SJCRH30 (cell line): ENCODE results near the gene TMEM106C. TPM values are rescaled to one million over a fixed set of nuclear protein-coding genes. Genes with fewer than 3 reads are reported as not detected.

Source experiments
- DNase-seq, 2 experiments: peaks; one replicate each; pipeline ENCODE4 v3.0.0-alpha.2; 2015 to 2020
- H3K27ac ChIP-seq: fragments of 250-450 bp; sonication (Bioruptor Pico); 2 replicates; pipeline ENCODE4 v1.5.1; 2020; ENCODE audit warnings: mild to moderate bottlenecking, moderate library complexity
- H3K27me3 ChIP-seq: fragments of 250-450 bp; sonication (Bioruptor Pico); 2 replicates; pipeline ENCODE4 v1.5.1; 2020; ENCODE audit warnings: mild to moderate bottlenecking, moderate library complexity
- H3K36me3 ChIP-seq: fragments of 250-450 bp; sonication (Bioruptor Pico); 2 replicates; pipeline ENCODE4 v1.5.1; 2020; ENCODE audit warnings: mild to moderate bottlenecking, moderate library complexity
- H3K4me1 ChIP-seq: fragments of 250-450 bp; sonication (Bioruptor Pico); 2 replicates; pipeline ENCODE4 v1.5.1; 2020; ENCODE audit warnings: mild to moderate bottlenecking, moderate library complexity
- H3K4me3 ChIP-seq: fragments of 250-450 bp; sonication (Bioruptor Pico); 2 replicates; pipeline ENCODE4 v1.5.1; 2020; ENCODE audit warnings: mild to moderate bottlenecking, moderate library complexity
- H3K9me3 ChIP-seq: fragments of 250-450 bp; sonication (Bioruptor Pico); replicated peaks from 2 replicates; pipeline ENCODE4 v1.5.1; 2020; ENCODE audit warnings: mild to moderate bottlenecking, moderate library complexity
- total RNA-seq: library from RNA; depleted of rRNA; stranded (reverse); fragments of >200 nt; shearing (Covaris generic); gene quantifications from 2 replicates; pipeline ENCODE4 v1.2.3, GENCODE V29; 2014

Gene TMEM106C
- total RNA-seq, 1 experiment from 2014 or later: 145 TPM

GRCh38 chr12:47980197-47980596, 16.8 kb downstream of the TMEM106C start:
- Histone ChIP-seq H3K4me1 (no peaks in the 10 kb centered on the region), H3K4me3 (no peak overlapping the region), H3K27ac (no peak overlapping the region), H3K9me3 (no peaks in the 10 kb centered on the region), H3K27me3 (no peaks in the 10 kb centered on the region), H3K36me3 (peaks cover 26% of the 10 kb centered on the region)
- DNase-seq: no peak

GRCh38 chr12:47980779-47981495, 17.5 kb downstream of the TMEM106C start:
- no peak for DNase-seq
- H3K4me3 ChIP-seq: no peak overlapping the region

GRCh38 chr12:47981496-47982260, 18.3 kb downstream of the TMEM106C start:
- Histone ChIP-seq H3K27ac (no peak overlapping the region), H3K27me3 (no peaks in the 10 kb centered on the region), H3K4me3 (no peak overlapping the region), H3K4me1 (no peaks in the 10 kb centered on the region), H3K36me3 (peaks cover 21% of the 10 kb centered on the region; the same call in 1 of the 2 replicates), H3K9me3 (no peaks in the 10 kb centered on the region)
- DNase-seq: no peak

More at GRCh38 chr12:47980779-47981495, 17.5 kb downstream of the TMEM106C start:
- Histone ChIP-seq H3K27me3 (no peaks in the 10 kb centered on the region), H3K27ac (no peak overlapping the region), H3K4me1 (no peaks in the 10 kb centered on the region), H3K36me3 (peaks cover 26% of the 10 kb centered on the region; the same call in 1 of the 2 replicates), H3K9me3 (no peaks in the 10 kb centered on the region)

- peaks cover 16% of the 10 kb centered on the region; the same call in 1 of the 2 replicates for H3K36me3 ChIP-seq
- no peaks in the 10 kb centered on the region for H3K4me1 ChIP-seq
- no peak for DNase-seq
Observed at GRCh38 chr12:47982311-47982710, 18.9 kb downstream of the TMEM106C start.

DNA sequence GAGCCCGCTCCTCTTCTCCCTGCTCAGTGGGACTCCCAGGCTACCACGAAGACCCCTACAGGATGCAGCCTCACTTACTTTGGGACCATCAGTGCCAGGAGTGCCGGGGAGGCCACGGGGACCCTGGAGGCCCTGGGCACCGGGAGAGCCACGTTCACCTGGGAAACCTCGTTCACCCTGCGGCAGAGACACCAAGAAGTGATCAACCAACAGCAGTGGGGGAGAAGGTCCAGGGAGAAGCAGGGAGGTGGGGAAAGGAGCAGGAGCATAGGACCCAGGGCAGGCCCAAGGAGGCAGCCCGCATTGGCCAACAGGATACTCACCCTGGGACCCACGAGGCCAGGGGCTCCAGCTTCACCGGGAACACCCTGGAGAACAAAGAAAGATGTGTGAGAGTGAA, 19.4 kb downstream of the TMEM106C start:
- Histone ChIP-seq H3K4me3 (no peak overlapping the region), H3K9me3 (no peaks in the 10 kb centered on the region), H3K4me1 (peaks cover under 1% of the 10 kb centered on the region; the same call in 1 of the 2 replicates), H3K36me3 (peaks cover 16% of the 10 kb centered on the region; the same call in 1 of the 2 replicates), H3K27me3 (no peaks in the 10 kb centered on the region), H3K27ac (no peak overlapping the region)
- DNase-seq: no peak

More at GRCh38 chr12:47982311-47982710, 18.9 kb downstream of the TMEM106C start:
- Histone ChIP-seq H3K9me3 (no peaks in the 10 kb centered on the region), H3K4me3 (no peak overlapping the region), H3K27me3 (no peaks in the 10 kb centered on the region), H3K27ac (no peak overlapping the region)

- no peaks in the 10 kb centered on the region for H3K27me3 ChIP-seq
- DNase-seq: no peak
- no peak overlapping the region for H3K27ac ChIP-seq
- H3K36me3 ChIP-seq: peaks cover 16% of the 10 kb centered on the region; the same call in 1 of the 2 replicates
- H3K4me1 ChIP-seq: peaks cover 9% of the 10 kb centered on the region
- no peaks in the 10 kb centered on the region for H3K9me3 ChIP-seq
- no peak overlapping the region for H3K4me3 ChIP-seq
Observed at GRCh38 chr12:47983541-47984115, 20.2 kb downstream of the TMEM106C start.

GRCh38 chr12:47984331-47984801, 21.0 kb downstream of the TMEM106C start:
- DNase-seq: no peak
- Histone ChIP-seq H3K27ac (no peak overlapping the region), H3K4me3 (no peak overlapping the region), H3K9me3 (no peaks in the 10 kb centered on the region), H3K36me3 (peaks cover 16% of the 10 kb centered on the region; the same call in 1 of the 2 replicates), H3K4me1 (peaks cover 17% of the 10 kb centered on the region), H3K27me3 (no peaks in the 10 kb centered on the region)

- no peak overlapping the region for H3K27ac ChIP-seq
- peaks cover 22% of the 10 kb centered on the region for H3K4me1 ChIP-seq
- H3K4me3 ChIP-seq: no peak overlapping the region
- H3K27me3 ChIP-seq: no peaks in the 10 kb centered on the region
- peaks cover 21% of the 10 kb centered on the region; the same call in 1 of the 2 replicates for H3K36me3 ChIP-seq
- DNase-seq: no peak
- no peaks in the 10 kb centered on the region for H3K9me3 ChIP-seq
Observed at GRCh38 chr12:47985596-47986290, 22.3 kb downstream of the TMEM106C start.

GRCh38 chr12:47986291-47986660, 22.9 kb downstream of the TMEM106C start:
- Histone ChIP-seq H3K36me3 (peaks cover 20% of the 10 kb centered on the region; the same call in 1 of the 2 replicates), H3K4me3 (no peak overlapping the region), H3K9me3 (no peaks in the 10 kb centered on the region), H3K27me3 (no peaks in the 10 kb centered on the region), H3K4me1 (peaks cover 22% of the 10 kb centered on the region), H3K27ac (no peak overlapping the region)
- no peak for DNase-seq

DNA sequence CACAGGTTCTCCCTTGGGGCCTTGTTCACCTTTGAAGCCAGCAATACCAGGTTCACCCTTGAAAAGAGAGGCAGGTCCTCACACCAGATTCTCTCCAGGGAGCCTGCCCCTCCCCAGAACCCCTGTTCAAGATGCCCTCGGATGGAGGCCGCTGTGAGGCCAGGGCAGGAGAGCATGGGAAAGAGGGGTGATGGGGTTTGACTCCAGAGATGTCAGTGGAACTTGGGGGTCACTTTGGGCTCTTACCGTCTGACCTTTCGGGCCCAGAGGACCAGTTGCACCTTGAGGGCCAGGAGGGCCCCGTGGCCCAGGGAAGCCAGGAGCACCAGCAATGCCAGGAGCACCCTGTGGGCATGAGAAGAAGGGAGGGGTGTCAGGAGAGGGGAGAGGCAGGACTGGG, 23.4 kb downstream of the TMEM106C start:
- DNase-seq: no peak
- Histone ChIP-seq H3K4me1 (peaks cover 22% of the 10 kb centered on the region), H3K9me3 (no peaks in the 10 kb centered on the region), H3K27me3 (no peaks in the 10 kb centered on the region), H3K36me3 (peaks cover 16% of the 10 kb centered on the region; the same call in 1 of the 2 replicates), H3K27ac (no peak overlapping the region), H3K4me3 (no peak overlapping the region)

DNA sequence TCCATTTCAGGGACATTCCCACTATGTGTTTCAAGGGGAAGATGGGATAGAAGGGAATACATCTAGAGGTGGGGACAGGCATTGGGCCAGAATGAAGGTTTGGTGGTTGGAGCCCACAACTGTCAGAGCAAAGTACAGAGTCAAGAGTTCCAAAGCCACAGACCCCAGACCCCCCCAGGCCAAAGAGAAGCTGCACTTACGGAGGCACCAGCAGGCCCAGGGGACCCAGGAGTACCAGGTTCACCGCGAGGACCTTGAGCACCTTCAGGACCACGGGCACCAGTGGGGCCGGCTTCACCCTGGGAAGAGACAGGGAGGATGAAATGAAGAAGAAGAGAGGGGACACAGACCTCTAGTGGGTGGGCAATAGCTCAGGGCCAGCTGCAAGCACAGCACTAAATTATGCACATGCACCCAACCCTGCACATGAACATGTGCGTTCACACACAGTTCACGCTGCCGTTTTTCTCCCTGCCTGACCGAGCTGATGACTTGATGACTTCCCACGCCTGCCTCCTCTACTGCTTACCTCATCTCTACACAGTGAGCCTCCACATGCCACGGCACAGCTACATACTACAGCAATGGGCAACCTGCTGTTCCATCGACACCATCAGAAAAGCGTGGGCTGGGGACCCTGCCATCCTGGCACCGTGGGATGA, 24.1 kb downstream of the TMEM106C start:
- Histone ChIP-seq H3K27ac (peak overlapping the region; percentile 17; the same call in 1 of the 2 replicates), H3K27me3 (no peaks in the 10 kb centered on the region), H3K4me3 (no peak overlapping the region), H3K36me3 (peaks cover 19% of the 10 kb centered on the region), H3K4me1 (peaks cover 22% of the 10 kb centered on the region), H3K9me3 (no peaks in the 10 kb centered on the region)
- DNase-seq: no peak

GRCh38 chr12:47988073-47989022, 25.0 kb downstream of the TMEM106C start:
- Histone ChIP-seq H3K27ac (peak overlapping the region; percentile 53), H3K27me3 (no peaks in the 10 kb centered on the region), H3K36me3 (peaks cover 23% of the 10 kb centered on the region), H3K9me3 (no peaks in the 10 kb centered on the region), H3K4me1 (peaks cover 22% of the 10 kb centered on the region), H3K4me3 (no peak overlapping the region)
- peak; percentile 86 for DNase-seq

- Histone ChIP-seq H3K9me3 (no peaks in the 10 kb centered on the region), H3K36me3 (peaks cover 25% of the 10 kb centered on the region), H3K4me3 (no peak overlapping the region), H3K27ac (peak overlapping the region; percentile 53), H3K4me1 (peaks cover 22% of the 10 kb centered on the region), H3K27me3 (no peaks in the 10 kb centered on the region)
- no peak for DNase-seq
Observed at GRCh38 chr12:47989023-47989417, 25.6 kb downstream of the TMEM106C start.
